ENCODE measurements around the gene SLC2A6. TPM values are rescaled to one million over a fixed set of nuclear protein-coding genes. Genes with fewer than 3 reads are reported as not detected.

The SLC2A6 gene
- total and polyA plus RNA-seq, 2 of the 8 experiments (the other 6 are each of a cell fraction or from before 2014, with no cell fraction given) = 16.6 to 17.8 TPM

GRCh38 chr9:133491656-133491925 lies 12.7 kb upstream of the SLC2A6 start:
- Histone ChIP-seq H3K23ac (ENCODE audit: insufficient read length) (no peak overlapping the region), H2BK5ac (ENCODE audit: low read depth, low read length) (no peak overlapping the region), H4K5ac (ENCODE audit: insufficient read length, low read depth, low read length) (no peak overlapping the region), H3K27me3 (replicated peaks in 1 of 4; ENCODE audit: control insufficient read depth in 3 of 4, extremely low read depth in 1 of 4, insufficient read depth in 3 of 4, low read length in 3 of 4) (no peaks in the 10 kb centered on the region), H3K56ac (replicated peaks; ENCODE audit: insufficient read length, low read depth, low read length) (no peak overlapping the region), H3K14ac (ENCODE audit: insufficient read length) (no peak overlapping the region), H4K8ac (ENCODE audit: extremely low read depth, insufficient read depth, low read length) (no peak overlapping the region), H2BK120ac (replicated peaks; ENCODE audit: low read depth, low read length) (no peak overlapping the region), H3K9me3 (ENCODE audit: insufficient read depth in 2 of 2, low read depth in 1 of 2, low read length in 1 of 2) (peaks cover 0 to 2% of the 10 kb centered on the region in 2 experiments; a peak in 1 of 4 replicates), H3K36me3 (ENCODE audit: control insufficient read depth in 2 of 4, insufficient read depth in 4 of 4, low read length in 3 of 4) (peaks cover 0 to 3% (median 0%) of the 10 kb centered on the region in 4 experiments; a peak in 1 of 8 replicates), H3K23me2 (ENCODE audit: low read depth, low read length) (peaks cover 9% of the 10 kb centered on the region), H3K4me2 (ENCODE audit: insufficient read depth in 1 of 2, low read depth in 2 of 2, low read length in 2 of 2) (no peak overlapping the region), H4K91ac (replicated peaks; ENCODE audit: insufficient read length, low read length) (no peak overlapping the region), H3K79me2 (ENCODE audit: control insufficient read depth in 1 of 2, insufficient read depth in 2 of 2, low read length in 2 of 2) (no peaks in the 10 kb centered on the region), H2BK12ac (ENCODE audit: low read depth, low read length) (no peak overlapping the region), H4K20me1 (replicated peaks in 1 of 2; ENCODE audit: control insufficient read depth in 1 of 2, insufficient read depth in 2 of 2, low read length in 2 of 2) (peaks cover under 1 to 8% of the 10 kb centered on the region in 2 experiments), H3K4me1 (replicated peaks in 1 of 4; ENCODE audit: control insufficient read depth in 3 of 4, insufficient read depth in 4 of 4, low read length in 3 of 4) (no peaks in the 10 kb centered on the region; a peak in 1 of 7 replicates), H3K4me3 (ENCODE audit: extremely low read depth in 1 of 4, insufficient read depth in 2 of 4, low read depth in 3 of 4, low read length in 4 of 4) (no peak overlapping the region), H2BK15ac (ENCODE audit: low read length) (no peak overlapping the region), H3K27ac (ENCODE audit: low read depth, low read length) (no peak overlapping the region), H2AFZ (ENCODE audit: low read length) (no peak overlapping the region), H2BK20ac (ENCODE audit: low read length) (no peak overlapping the region), H3K79me1 (ENCODE audit: low read depth, low read length) (peaks cover 2% of the 10 kb centered on the region; the same call in 1 of the 2 replicates), H3K9ac (replicated peaks in 1 of 4; ENCODE audit: extremely low read depth in 1 of 4, low read depth in 3 of 4, low read length in 3 of 4) (no peak overlapping the region), H3K4ac (replicated peaks; ENCODE audit: insufficient read length, low read depth, low read length) (no peak overlapping the region), H2AK5ac (ENCODE audit: low read depth, low read length) (no peak overlapping the region), H3K18ac (ENCODE audit: extremely low read depth, low read length) (no peak overlapping the region)
- ChIA-PET POLR2A (ENCODE audit: partially characterized antibody) (interaction anchor here (1.5 kb wide), 1 partner anchor 135 kb away, joined by 3 read pairs; the partner anchor contains the start of genes SURF1 and SURF2), CTCF (ENCODE audit: partially characterized antibody) (interaction anchor here (0.9 to 2.7 kb wide), 3 partner anchors 24 to 236 kb away, joined by 3 to 7 read pairs (median 3); no protein-coding TSS in a partner anchor)
- FAIRE-seq = no peak
- 91% methylated on average over 8 of the region's 8 CpGs; no CpG with 5 or more reads in 1 of the 2 experiments for WGBS, 2 experiments (ENCODE audit: extremely low coverage in 1 of 2, insufficient coverage in 1 of 2, insufficient read length in 1 of 2, insufficient replicate concordance in 2 of 2, low coverage in 1 of 2, low lambda C conversion rate in 2 of 2, missing lambda C conversion rate in 1 of 2)
- no peak for DNase-seq (ENCODE audit: low read depth in 1 of 2, low spot score in 2 of 2)
- TF ChIP-seq CREB1 (IDR thresholded peaks at IDR 0.05) (no peak), KDM4A (IDR thresholded peaks at IDR 0.05; ENCODE audit: low read depth, low read length, severe bottlenecking) (no peak), POU5F1 (IDR thresholded peaks at IDR 0.05; ENCODE audit: low read depth, low read length) (no peak), BCL11A (IDR thresholded peaks at IDR 0.05; ENCODE audit: low read depth in 2 of 2, low read length in 2 of 2) (no peak), CHD2 (IDR thresholded peaks at IDR 0.05; ENCODE audit: low read length) (no peak), SIX5 (IDR thresholded peaks at IDR 0.05; ENCODE audit: low read depth, low read length) (no peak), CBX8 (IDR thresholded peaks at IDR 0.05; ENCODE audit: borderline replicate concordance, low read depth, low read length) (no peak), EGR1 (IDR thresholded peaks at IDR 0.05; ENCODE audit: borderline replicate concordance, low read depth, low read length) (no peak), CTCF (IDR thresholded peaks at IDR 0.05; ENCODE audit: control extremely low read depth in 1 of 3, insufficient read depth in 1 of 3, low read depth in 1 of 3, low read length in 3 of 3) (no peak), RAD21 (IDR thresholded peaks at IDR 0.05 in 1 of 2, conservative IDR thresholded peaks at IDR 0.05 in 1 of 2; ENCODE audit: low read depth in 2 of 2, low read length in 2 of 2) (no peak), YY1 (IDR thresholded peaks at IDR 0.05; ENCODE audit: low read depth, low read length) (no peak), BRCA1 (IDR thresholded peaks at IDR 0.05; ENCODE audit: low read depth, low read length) (no peak)
